IPS DF 4.7 (cell line): Measurements from ENCODE around the gene WHAMM.
"Not testable (repeated sequence)": the region's sequence is repeated elsewhere in the genome, so short reads cannot be mapped to it uniquely, and the experiment has no call there.

ENCODE experiments used
- DNase-seq: peaks from one replicate; pipeline ENCODE4 v3.0.0-alpha.2; 2013; ENCODE audit warnings: low spot score; ENCODE audit errors: extremely low read depth

WHAMM gene

GRCh38 chr15:82799183-82799841 lies 10.1 kb upstream of the WHAMM start:
- no peak for DNase-seq

GRCh38 chr15:82802497-82802896 lies 6.9 kb upstream of the WHAMM start:
- no peak for DNase-seq

GRCh38 chr15:82803793-82804574 lies 5.4 kb upstream of the WHAMM start:
- DNase-seq = no peak

GRCh38 chr15:82804575-82804949 lies 4.9 kb upstream of the WHAMM start:
- no peak for DNase-seq

- no peak for DNase-seq
Observed at GRCh38 chr15:82805994-82806406, 3.4 kb upstream of the WHAMM start, which contains the start of gene FSD2. TSS of gene FSD2 (minus strand) at chr15:82806069. CDS start at chr15:82787390, 18,679 bp downstream.

- DNase-seq = no peak
Observed at GRCh38 chr15:82807920-82808633, 1.4 kb upstream of the WHAMM start.

- DNase-seq = no peak
Observed at GRCh38 chr15:82808634-82809041, 790 bp upstream of the WHAMM start.

GRCh38 chr15:82810061-82810889 lies 847 bp downstream of the WHAMM start:
- no peak for DNase-seq

GRCh38 chr15:82810890-82811426 lies 1.5 kb downstream of the WHAMM start:
- no peak for DNase-seq

GRCh38 chr15:82812994-82813393 lies 3.6 kb downstream of the WHAMM start:
- no peak for DNase-seq

- DNase-seq = no peak
Observed at GRCh38 chr15:82820128-82820527, 10.7 kb downstream of the WHAMM start.

- DNase-seq = not testable (repeated sequence)
Observed at GRCh38 chr15:82821396-82821795, 12.0 kb downstream of the WHAMM start.

GRCh38 chr15:82821851-82822250 lies 12.4 kb downstream of the WHAMM start:
- not testable (repeated sequence) for DNase-seq

GRCh38 chr15:82823049-82823448 lies 13.6 kb downstream of the WHAMM start:
- DNase-seq = no peak

- DNase-seq = no peak
Observed at GRCh38 chr15:82828075-82828474, 18.6 kb downstream of the WHAMM start.

- no peak for DNase-seq
Observed at GRCh38 chr15:82829234-82829633, 19.8 kb downstream of the WHAMM start.

- DNase-seq = no peak
Observed at GRCh38 chr15:82830427-82831173, 21.2 kb downstream of the WHAMM start.

GRCh38 chr15:82831894-82832600 lies 22.6 kb downstream of the WHAMM start:
- DNase-seq = no peak

GRCh38 chr15:82832601-82833361 lies 23.4 kb downstream of the WHAMM start:
- DNase-seq = no peak
